Activated CD4-positive, CD25-positive, alpha-beta regulatory T cell treated with anti-CD3 and anti-CD28 coated beads, Interleukin-2, amount 50 U/mL, for 72 hours (primary cell): Measurements from ENCODE around the gene GGPS1.
"Not testable (repeated sequence)": the region's sequence is repeated elsewhere in the genome, so short reads cannot be mapped to it uniquely, and the experiment has no call there.

Experiments used
- DNase-seq: peaks from one replicate; pipeline ENCODE4 v3.0.0; 2021

GGPS1 gene

DNA sequence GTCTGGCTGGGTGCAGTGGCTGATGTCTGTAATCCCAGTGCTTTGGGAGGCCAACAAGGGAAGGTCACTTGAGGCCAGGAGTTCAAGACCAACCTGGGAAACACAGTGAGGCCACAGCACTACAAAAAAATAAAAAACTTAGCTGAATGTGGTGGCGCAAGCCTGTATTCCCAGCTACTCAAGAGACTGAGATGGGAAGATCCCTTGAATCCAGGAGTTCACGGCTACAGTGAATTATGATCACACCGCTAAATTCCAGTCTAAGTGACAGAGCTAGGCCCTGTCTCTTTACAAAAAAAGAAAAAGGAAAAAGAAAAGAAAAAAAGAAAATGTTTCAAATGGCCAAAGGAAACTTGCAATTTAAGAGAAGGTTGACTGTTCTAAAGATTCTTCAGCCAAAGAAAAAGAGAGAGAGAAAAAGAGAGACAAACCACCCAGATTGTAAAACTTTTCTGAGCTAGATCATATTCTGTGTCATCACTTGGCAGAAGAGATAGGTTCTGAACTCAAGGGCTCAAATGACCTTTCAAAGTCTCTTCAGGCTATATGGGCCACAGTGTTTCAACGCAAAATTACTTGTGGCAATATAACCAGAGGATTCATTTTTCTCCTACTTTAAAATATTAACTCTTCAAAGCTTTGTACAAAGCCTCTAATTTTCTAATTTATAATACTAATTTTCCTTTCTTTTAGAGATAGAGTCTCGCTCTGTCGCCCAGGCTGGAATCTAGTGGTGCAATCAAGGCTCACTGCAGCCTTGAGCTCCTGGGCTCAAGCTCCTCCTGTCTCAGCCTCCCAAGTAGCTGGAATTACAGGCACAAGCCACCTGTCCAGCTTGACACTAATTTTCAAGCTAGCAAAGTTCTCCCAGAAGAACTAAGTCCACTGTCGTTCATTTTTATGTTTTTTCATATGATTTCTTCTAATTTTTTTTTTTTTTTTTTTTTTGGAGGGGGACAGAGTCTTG lies 20.9 kb upstream of the GGPS1 start:
- DNase-seq: no peak

DNA sequence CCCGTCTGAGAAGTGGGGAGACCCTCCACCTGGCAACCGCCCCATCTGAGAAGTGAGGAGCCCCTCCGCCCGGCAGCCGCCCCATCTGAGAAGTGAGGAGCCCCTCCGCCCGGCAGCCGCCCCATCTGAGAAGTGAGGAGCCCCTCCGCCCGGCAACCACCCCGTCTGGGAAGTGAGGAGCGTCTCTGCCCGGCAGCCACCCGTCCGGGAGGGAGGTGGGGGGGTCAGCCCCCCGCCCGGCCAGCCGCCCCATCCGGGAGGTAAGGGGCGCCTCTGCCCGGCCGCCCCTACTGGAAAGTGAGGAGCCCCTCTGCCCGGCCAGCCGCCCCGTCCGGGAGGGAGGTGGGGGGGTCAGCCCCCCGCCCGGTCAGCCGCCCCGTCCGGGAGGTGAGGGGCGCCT lies 19.2 kb upstream of the GGPS1 start:
- DNase-seq: not testable (repeated sequence)

DNA sequence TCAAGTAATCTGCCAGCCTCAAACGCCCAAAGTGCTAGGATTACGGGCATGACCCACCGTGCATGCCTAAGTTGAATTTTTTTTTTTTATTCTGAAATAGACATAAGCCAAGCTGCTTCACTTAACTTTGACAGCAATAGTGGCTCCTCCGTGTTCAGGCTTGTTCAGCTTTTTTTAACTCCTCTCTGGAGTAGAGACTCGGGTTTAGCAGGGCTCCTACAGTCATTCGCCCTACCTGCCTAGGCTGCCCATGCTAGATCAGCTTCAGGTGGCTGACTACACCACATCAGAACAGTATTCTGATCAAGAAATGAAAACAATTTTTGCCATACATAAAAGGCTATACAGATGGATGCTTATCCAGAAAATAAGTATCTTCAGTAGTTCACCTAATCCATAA lies 15.1 kb upstream of the GGPS1 start:
- no peak for DNase-seq

DNA sequence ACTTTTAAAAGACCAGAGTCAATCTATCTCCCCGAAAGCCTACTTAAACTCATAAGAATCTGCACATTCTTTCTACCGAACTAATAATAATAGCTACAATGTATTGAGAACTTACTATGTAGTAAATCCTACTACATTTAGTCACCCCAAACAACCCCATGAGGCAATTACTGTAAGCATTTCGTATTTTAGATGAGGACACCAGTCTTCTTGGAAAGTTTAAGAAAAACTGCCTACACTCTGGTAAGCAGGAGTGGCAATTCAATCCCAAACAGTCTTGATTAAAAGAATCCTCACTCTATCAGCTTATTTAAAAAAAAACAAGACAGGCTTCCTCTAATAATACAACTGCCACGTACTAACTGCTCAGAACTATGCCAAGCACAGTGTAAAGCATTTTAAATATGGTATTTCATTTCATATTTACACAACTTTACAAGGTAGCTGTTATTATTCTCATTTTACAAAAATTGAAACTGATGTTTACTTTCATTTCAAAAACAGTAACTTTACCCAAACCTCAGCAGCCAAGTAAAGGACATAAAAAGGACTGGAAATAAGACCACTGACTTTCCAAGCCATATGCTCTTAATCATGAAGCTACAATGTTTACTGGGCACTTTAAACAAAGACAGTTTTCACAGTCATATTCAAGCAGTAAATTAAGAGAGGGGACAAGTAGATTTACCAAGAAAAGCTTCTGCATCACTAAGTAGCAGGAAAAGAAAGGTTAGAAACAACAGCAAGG lies 14.3 kb upstream of the GGPS1 start:
- DNase-seq: no peak

DNA sequence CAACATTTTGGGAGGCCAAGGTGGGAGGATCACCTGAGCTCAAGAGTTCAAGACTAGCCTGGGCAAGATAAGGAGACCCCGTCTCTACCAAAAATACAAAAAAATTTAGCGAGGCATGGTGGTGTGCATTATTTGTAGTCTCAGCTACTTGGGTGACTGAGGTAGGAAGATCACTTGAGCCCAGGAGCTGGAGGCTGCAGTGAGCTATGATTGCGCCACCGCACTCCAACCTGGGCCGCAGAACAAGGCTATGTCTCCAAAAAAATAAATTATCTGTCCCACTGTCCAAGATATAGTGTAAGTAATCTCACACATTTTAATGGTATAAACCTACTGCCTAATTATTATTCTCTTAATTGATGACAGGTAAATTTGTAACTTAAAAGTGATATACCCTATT lies 13.2 kb upstream of the GGPS1 start:
- no peak for DNase-seq

DNA sequence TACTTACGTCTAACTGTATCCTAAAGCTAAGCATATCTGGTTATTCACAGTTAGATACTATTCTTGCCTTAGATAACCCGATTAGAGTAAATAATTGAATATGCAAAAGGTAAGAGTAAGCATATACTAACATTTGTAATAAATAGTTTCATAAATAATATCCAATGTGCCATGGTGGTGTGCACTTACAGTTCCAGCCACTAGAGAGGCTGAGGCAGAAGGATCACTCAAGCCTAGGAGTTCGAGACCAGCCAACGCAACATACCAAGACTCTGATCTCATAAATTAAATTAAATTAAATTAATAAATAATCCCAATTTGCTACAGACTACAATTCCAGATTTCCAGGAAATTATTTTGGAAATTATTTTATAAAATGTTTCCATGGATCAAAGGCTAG lies 12.6 kb upstream of the GGPS1 start:
- DNase-seq: no peak

DNA sequence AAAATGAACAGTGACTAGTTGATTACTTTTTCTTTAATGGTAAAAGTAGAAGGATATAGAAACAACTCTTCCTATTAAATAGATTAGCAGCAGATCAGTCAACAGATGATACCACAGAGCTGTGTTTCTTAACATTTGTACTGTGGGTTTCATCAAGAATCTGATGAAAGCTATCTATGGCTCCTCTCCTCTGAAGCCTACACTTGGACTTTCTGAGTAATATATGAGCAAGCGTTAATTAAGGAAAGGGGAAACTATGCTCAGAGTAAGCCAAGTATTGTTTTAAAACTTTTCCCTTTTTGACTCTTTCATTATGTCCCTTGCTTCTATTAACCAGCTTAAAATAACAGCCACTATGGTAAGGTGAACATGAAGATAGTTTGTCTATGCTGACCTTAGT lies 11.2 kb upstream of the GGPS1 start:
- no peak for DNase-seq

DNA sequence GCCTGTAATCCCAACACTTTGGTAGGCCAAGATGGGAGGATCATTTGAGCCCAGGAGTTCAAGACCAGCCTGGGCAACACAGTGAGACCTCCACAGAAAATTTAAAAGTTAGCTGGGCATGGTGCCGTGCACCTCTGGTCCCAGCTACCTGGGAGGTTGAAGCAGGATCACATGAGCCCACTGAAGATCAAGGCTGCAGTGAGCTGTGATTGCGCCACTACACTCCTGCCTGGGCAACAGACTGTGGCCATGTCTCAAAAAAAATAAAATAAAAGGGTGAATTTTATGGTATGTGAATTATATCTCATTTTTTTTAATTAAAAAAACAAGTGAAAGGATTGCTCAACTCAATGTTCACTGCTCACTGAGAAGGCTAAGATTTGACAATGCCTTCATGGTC lies 9.1 kb upstream of the GGPS1 start:
- no peak for DNase-seq

DNA sequence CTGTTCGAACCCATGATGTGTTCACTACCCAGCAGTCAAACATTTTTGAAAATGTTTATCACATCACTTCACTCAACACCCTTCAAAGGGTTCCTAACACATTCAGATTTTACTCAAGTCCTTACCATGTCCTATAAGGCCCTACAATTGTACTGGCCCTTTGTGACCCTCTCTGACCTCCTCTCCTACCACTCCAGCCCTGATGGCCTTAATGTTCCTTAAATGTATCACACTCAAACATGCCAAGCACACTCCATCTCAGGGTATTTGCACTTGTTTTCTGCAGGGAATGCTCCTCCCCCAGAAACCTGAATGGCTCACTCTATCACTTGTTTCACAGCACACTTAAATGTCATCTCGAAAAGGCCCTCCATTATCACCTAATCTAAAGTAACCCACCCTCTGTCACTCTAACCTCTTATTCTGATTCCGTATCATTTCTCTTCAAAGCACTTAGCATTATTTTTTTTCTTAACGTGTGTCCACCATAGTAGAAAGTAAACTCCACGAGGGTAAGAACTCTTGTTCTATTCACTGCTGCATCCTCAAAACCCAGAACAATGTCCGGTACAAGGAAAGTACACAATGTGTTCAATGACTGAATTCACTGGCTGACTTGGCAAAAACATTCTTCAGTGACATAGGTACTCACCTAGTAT lies 7.7 kb upstream of the GGPS1 start:
- no peak for DNase-seq

DNA sequence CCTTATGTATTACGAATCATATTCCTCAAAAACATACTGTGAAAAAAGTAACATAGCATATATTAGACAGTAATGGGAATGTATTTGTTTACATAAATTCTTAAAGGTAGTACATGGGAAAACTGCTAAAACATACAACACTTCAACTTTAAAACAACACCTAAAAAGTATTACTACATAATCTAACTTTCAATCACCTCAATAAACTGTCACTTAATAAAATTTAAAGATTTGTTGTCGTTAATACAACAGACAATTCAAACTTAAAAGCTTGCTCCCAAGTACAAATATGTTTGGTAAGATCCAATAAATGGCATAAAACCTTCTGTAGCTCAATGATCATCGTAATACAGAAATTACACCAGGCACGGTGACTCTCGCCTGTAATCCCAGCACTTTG lies 4.1 kb upstream of the GGPS1 start:
- no peak for DNase-seq

DNA sequence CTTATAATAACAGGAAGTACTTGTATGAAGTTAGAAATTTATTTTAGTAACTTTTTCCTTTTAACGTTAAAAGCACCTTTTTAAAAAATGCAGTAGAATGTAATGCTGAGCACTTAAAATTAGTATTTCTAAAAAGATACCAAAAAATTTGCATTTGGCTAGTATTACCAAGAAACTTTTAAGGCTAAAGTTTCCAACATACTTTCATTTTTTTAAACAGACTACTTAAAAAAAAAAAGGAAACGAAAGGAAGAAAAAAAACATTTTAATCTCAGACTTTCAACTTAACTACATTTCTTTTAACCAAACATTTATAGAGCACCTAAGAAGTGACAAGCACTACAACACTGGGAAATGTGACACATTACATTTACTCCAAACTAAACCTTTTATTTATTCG lies 3.2 kb upstream of the GGPS1 start:
- DNase-seq: no peak

DNA sequence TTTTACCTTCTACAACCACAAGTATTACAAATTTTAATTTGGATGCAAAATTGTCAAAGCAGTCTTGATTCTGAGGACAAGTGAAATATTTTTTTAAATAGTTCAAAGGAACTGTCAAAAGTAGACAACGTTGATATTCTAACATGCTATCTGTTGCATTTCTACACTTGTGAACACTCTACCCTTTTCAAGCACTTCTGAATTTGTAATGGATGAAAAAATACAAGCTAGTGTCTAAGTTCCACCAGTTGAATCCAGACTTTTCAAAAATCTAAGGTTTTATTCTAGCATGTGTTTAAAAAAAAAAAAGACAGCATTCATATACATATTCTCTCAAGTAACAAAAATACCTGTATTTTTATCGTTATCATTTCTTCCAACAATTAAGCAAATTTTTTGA lies 2.5 kb upstream of the GGPS1 start:
- no peak for DNase-seq

DNA sequence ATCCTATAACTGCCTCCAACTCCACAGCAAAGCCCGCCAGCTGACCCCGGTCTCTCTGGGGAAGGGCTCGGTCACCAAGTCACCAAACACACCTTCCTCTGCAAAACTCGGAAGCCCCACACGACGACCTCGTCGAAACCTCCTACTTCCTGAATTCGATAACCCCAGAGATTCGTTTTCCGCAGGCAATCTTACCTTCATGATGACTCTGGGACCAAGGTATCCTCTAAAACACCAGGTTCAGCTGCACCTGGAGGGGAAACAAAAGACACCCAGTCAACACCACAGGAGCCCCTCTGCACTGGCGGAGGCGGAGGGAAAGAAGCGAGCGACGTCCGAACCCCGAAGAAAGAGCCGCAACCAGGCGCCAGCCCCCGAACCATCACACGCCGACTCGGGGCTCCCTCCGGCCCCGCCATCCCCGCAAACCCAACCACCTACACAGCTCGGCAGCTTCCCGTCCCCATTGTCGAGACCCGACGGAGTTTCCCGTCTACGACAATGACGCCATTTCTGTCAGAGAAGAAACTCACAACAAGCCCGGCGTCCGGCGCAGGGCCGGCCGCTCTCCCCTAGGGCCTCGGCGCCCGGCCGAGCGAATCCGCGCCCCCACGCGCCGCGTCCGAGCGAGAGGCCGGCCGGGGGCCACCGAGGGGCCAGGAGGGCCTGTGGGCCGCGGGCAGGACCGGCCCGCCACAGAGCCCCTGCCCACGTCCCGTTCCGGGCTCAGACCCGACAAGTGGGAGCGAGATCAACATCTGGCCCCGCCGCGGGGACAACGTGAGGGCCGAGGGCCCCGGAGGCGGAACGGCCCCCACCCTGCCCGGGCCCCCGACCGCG lies 1.4 kb upstream of the GGPS1 start:
- DNase-seq: peak; percentile 71

DNA sequence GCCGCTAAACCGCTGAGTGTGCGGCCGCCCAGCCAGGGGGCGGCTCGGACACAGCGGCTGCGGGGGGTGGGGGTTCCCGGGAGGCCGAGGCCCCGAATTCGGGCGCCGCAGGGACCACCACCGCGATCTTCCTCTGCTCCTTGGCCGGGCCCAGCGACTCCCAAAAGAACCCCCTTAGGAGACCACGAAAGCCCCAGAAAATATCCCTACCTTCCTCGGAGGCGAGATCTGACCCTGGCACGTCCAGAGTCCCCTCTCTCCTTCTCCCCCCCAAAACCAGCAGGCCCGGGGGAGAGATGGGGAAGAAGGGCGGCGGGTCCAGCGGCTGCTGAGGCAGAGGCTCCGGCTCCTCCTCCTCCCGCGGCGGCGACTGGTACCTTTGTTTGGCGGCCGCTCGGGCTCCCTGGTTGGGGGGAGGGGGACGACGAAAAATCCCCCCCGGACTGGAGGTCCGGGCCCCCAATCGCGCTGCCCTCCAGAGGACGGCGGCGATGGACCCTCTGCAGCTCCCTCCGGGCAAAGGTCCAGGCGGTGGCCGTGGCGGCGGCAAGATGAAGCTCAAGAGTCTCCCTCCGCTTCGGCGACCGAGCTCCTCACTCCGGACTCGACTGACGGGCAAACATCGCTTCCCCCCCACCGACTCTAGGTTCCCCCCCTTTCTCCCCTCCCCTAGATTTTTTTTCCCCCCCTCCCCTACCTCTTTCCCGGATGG lies 655 bp upstream of the GGPS1 start, which contains the start of gene ARID4B:
Gene ARID4B, minus strand, starts transcription at position 621 of the 712 bp plus-strand sequence. CDS start 1,260 bp downstream, outside the sequence.
- DNase-seq: peak; percentile 71

DNA sequence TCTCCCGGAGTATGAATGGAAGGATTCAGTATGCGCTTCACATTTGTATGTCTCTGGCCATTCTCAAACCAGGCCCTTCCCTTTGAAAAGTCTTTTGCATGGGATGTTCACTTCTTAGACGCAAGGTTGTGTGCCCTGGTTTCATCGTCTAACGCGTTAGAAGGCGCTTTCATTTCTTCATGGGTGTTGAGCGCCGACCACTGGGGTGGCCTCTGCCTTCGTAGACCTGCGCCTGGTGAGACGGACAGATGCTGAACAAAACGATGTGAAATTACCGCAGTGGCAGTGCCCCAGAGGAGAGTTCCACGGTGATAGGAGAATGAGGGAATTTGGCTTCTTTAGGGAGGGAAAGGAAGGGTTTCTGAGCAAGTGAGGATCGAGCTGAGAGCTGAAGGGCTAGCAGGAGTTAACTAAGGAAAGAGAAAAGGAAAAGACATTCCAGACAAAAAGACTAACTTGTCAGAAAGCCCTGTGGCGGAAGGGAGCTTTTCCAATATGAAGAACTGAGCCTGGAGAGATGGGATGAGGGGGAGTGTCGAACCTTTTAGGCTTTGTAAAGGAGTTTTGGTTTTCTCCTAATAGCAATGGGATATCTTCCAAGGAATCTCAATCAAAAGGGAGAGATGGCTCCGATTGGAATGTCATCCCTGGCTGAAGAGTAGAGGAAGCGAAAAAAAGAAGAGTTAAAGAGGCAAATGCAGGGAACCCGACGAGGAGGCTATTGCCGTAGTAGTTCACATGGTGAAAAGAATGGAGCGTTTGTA lies 951 bp downstream of the GGPS1 start:
- peak; percentile 56 for DNase-seq

DNA sequence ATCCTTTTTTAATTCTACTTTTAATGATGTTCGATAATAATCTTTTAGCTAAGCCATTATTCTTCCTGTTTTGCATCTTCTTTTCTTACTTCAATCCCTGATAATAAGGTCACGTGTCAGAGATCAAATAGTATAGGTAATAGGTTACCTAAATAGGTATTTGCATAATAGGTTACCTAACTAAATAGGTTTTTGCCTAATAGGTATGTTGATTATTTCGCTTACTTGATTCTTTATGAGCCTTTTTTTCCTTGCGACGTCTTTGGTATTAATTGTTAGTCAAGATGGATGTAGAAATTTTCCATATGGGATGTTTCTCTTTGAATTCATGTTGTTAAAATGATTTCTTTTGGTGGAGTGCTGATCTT lies 2.5 kb downstream of the GGPS1 start:
- DNase-seq: no peak

DNA sequence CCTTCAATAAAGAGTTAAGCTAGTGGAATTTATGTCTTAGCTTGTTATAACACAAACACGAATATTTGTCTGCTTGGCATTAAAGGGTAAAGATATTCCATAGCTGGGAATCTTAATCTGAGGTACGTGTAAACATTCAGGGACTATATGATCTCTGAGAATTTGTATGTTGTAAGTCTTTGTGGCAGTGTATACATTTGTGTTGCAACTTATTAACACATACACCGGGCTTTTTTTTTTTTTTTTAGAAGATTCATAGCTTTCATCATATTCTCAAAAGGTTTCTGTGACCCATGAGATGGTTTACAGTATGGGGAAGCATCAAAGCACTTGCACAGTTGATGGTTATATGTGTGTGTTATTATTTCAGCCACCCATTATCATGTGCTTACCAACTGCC lies 3.0 kb downstream of the GGPS1 start:
- DNase-seq: no peak

DNA sequence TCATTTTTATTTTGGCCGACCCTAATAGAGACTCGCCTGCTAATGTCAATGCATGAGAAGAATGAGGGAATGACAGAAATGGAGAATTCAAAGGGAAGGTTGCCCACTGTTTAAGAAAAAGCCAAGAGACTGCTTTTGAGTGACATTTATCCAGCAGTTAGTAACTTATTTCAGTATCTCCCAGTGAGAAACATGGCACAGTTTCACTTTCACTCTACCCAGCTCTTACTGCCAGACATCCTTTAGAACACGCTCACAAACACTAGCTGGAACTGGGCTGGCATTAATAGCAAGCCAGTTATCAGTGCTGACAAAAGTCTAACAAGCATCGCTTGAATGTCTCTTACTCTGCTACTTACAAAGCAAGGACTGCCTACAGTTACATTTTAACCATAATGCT lies 8.5 kb downstream of the GGPS1 start:
- no peak for DNase-seq

DNA sequence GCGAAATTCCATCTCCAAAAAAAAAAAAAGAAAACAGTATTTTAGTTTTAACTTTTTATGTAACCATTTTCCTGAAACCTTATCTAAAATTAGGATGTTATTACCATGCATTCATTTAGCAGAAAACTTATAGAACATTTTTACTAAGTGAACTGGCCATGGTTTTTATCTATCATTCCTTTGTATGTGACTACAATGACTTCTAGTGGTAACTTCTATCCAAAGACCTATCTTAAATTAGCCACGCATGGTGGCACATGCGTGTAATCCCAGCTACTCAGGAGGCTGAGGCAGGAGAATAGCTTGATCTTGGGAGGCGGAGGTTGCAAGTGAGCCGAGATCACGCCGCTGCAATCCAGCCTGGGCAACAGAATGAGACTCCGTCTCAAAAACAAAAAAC lies 11.4 kb downstream of the GGPS1 start:
- no peak for DNase-seq

DNA sequence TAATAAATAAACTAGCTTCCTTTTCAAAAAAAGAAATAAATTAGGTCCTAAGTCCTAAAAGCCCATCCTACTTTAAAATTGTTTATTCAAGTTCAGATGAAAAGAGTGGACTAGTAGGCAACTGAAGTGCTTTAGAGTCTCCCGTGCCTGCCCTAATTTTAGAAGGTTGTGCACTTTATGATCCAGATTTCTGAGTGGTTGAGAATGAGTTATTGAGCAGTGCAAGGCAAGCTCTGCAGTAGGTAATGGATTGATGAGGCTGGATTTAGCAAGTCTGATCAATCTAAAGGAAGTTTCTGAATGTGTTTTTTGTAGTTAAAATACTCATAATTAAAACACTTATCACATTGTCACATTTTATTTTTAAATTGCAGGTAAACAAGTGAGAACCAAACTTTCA lies 13.0 kb downstream of the GGPS1 start:
- DNase-seq: no peak

DNA sequence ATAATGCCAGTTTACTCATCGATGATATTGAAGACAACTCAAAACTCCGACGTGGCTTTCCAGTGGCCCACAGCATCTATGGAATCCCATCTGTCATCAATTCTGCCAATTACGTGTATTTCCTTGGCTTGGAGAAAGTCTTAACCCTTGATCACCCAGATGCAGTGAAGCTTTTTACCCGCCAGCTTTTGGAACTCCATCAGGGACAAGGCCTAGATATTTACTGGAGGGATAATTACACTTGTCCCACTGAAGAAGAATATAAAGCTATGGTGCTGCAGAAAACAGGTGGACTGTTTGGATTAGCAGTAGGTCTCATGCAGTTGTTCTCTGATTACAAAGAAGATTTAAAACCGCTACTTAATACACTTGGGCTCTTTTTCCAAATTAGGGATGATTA lies 13.7 kb downstream of the GGPS1 start:
- no peak for DNase-seq
